ENCODE data around the gene TBPL2.
A peak's percentile ranks its signal among the peaks of the same experiment; 100 is the strongest.

DNA sequence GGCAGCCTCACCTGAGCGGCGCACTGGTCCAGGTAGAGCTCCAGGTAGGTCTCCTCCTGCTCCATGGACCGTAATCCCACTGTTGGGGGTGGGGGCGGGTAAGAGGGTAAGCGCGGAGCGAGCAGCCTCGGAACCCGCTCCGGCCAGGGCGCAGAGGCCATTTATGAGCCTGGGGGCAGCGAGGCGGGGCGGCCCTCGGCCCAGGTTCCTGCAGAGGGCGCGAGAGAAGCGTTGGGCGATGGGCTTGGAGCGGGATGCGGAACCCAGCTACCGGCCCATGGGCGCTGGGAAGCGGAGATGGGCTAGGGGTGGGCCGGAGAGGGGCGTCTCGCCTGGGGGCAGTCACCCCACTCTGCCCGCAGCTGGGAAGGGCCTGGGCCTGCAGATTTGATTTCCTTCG lies at the start of gene TBPL2:
- TF ChIP-seq, protein P1, sequence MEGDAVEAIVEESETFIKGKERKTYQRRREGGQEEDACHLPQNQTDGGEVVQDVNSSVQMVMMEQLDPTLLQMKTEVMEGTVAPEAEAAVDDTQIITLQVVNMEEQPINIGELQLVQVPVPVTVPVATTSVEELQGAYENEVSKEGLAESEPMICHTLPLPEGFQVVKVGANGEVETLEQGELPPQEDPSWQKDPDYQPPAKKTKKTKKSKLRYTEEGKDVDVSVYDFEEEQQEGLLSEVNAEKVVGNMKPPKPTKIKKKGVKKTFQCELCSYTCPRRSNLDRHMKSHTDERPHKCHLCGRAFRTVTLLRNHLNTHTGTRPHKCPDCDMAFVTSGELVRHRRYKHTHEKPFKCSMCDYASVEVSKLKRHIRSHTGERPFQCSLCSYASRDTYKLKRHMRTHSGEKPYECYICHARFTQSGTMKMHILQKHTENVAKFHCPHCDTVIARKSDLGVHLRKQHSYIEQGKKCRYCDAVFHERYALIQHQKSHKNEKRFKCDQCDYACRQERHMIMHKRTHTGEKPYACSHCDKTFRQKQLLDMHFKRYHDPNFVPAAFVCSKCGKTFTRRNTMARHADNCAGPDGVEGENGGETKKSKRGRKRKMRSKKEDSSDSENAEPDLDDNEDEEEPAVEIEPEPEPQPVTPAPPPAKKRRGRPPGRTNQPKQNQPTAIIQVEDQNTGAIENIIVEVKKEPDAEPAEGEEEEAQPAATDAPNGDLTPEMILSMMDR (IDR thresholded peaks at IDR 0.05; ENCODE audit: poor library complexity), result peak; percentile 22
- TF ChIP-seq EZH2 (IDR thresholded peaks at IDR 0.05; ENCODE audit: borderline replicate concordance) (no peak), EZH2phosphoT487 (IDR thresholded peaks at IDR 0.05; ENCODE audit: low read depth, severe bottlenecking, unreplicated experiment) (no peak)
